Adipocyte (in vitro differentiated cells): Measurements from ENCODE around the gene MAP1LC3B.
A peak's percentile ranks its signal among the peaks of the same experiment; 100 is the strongest.

ENCODE experiments used
- DNase-seq: peaks from one replicate; pipeline ENCODE4 v3.0.0-alpha.2; 2015; ENCODE audit warnings: low read depth
- H3K27me3 ChIP-seq: replicated peaks from 2 replicates; pipeline ENCODE4 v1.7.0; 2013; ENCODE audit warnings: mild to moderate bottlenecking, low read length, moderate library complexity; ENCODE audit not compliant: control insufficient read depth, insufficient read depth
- H3K36me3 ChIP-seq: 2 replicates; pipeline ENCODE4 v1.7.0; 2013; ENCODE audit warnings: low read length, mild to moderate bottlenecking, moderate library complexity; ENCODE audit not compliant: control insufficient read depth, insufficient read depth, severe bottlenecking
- H3K4me1 ChIP-seq: 2 replicates; pipeline ENCODE4 v1.7.0; 2013; ENCODE audit warnings: mild to moderate bottlenecking, low read length, moderate library complexity; ENCODE audit not compliant: control insufficient read depth, insufficient read depth
- H3K4me3 ChIP-seq: 2 replicates; pipeline ENCODE4 v1.7.0; 2013; ENCODE audit warnings: mild to moderate bottlenecking, low read length, moderate library complexity
- H3K9ac ChIP-seq: 2 replicates; pipeline ENCODE4 v1.7.0; 2013; ENCODE audit warnings: mild to moderate bottlenecking, low read length, moderate library complexity
- H3K9me3 ChIP-seq: 2 replicates; pipeline ENCODE4 v1.7.0; 2013; ENCODE audit warnings: mild to moderate bottlenecking, low read length, moderate library complexity; ENCODE audit not compliant: control insufficient read depth

MAP1LC3B gene

GRCh38 chr16:87348616-87349157, 43.4 kb upstream of the MAP1LC3B start:
- H3K9ac ChIP-seq, result no peak overlapping the region
- no peaks in the 10 kb centered on the region for H3K9me3 ChIP-seq
- peaks cover 25% of the 10 kb centered on the region for H3K36me3 ChIP-seq
- H3K4me3 ChIP-seq, result no peak overlapping the region
- no peaks in the 10 kb centered on the region for H3K27me3 ChIP-seq
- DNase-seq, result no peak
- peaks cover 20% of the 10 kb centered on the region for H3K4me1 ChIP-seq

- H3K36me3 ChIP-seq, result peaks cover 27% of the 10 kb centered on the region
- no peaks in the 10 kb centered on the region for H3K27me3 ChIP-seq
- H3K9me3 ChIP-seq, result no peaks in the 10 kb centered on the region
- H3K4me3 ChIP-seq, result no peak overlapping the region
- peaks cover 17% of the 10 kb centered on the region for H3K4me1 ChIP-seq
- no peak for DNase-seq
- no peak overlapping the region for H3K9ac ChIP-seq
These were observed 42.1 kb upstream of the MAP1LC3B start for GRCh38 chr16:87350031-87350430.

GRCh38 chr16:87350681-87351319, 41.3 kb upstream of the MAP1LC3B start:
- H3K36me3 ChIP-seq, result peaks cover 27% of the 10 kb centered on the region
- no peaks in the 10 kb centered on the region for H3K9me3 ChIP-seq
- peak overlapping the region; percentile 60 for H3K4me3 ChIP-seq
- peak overlapping the region; percentile 12 for H3K9ac ChIP-seq
- H3K27me3 ChIP-seq, result no peaks in the 10 kb centered on the region
- peak; percentile 65 for DNase-seq
- H3K4me1 ChIP-seq, result peaks cover 17% of the 10 kb centered on the region

GRCh38 chr16:87351320-87351698, 40.8 kb upstream of the MAP1LC3B start:
- no peak for DNase-seq

GRCh38 chr16:87352818-87353217, 39.3 kb upstream of the MAP1LC3B start:
- H3K36me3 ChIP-seq, result peaks cover 33% of the 10 kb centered on the region
- H3K27me3 ChIP-seq, result no peaks in the 10 kb centered on the region
- no peak overlapping the region for H3K9ac ChIP-seq
- H3K9me3 ChIP-seq, result no peaks in the 10 kb centered on the region
- DNase-seq, result no peak
- H3K4me3 ChIP-seq, result no peak overlapping the region
- H3K4me1 ChIP-seq, result peaks cover 17% of the 10 kb centered on the region

More at GRCh38 chr16:87351320-87351698, 40.8 kb upstream of the MAP1LC3B start:
- H3K36me3 ChIP-seq, result peaks cover 29% of the 10 kb centered on the region
- peak overlapping the region; percentile 12 for H3K9ac ChIP-seq
- H3K27me3 ChIP-seq, result no peaks in the 10 kb centered on the region
- peak overlapping the region; percentile 60 for H3K4me3 ChIP-seq
- no peaks in the 10 kb centered on the region for H3K9me3 ChIP-seq
- H3K4me1 ChIP-seq, result peaks cover 17% of the 10 kb centered on the region

GRCh38 chr16:87353613-87354012, 38.5 kb upstream of the MAP1LC3B start:
- Histone ChIP-seq H3K9me3 (no peaks in the 10 kb centered on the region), H3K4me3 (no peak overlapping the region), H3K4me1 (peaks cover 17% of the 10 kb centered on the region), H3K27me3 (no peaks in the 10 kb centered on the region), H3K9ac (no peak overlapping the region), H3K36me3 (peaks cover 36% of the 10 kb centered on the region)
- no peak for DNase-seq

GRCh38 chr16:87356491-87356853, 35.7 kb upstream of the MAP1LC3B start:
- H3K27me3 ChIP-seq, result no peaks in the 10 kb centered on the region
- H3K4me1 ChIP-seq, result no peaks in the 10 kb centered on the region
- H3K9ac ChIP-seq, result no peak overlapping the region
- H3K4me3 ChIP-seq, result no peak overlapping the region
- H3K36me3 ChIP-seq, result peaks cover 55% of the 10 kb centered on the region
- DNase-seq, result no peak
- H3K9me3 ChIP-seq, result no peaks in the 10 kb centered on the region

- Histone ChIP-seq H3K27me3 (no peaks in the 10 kb centered on the region), H3K9ac (no peak overlapping the region), H3K4me1 (no peaks in the 10 kb centered on the region), H3K9me3 (no peaks in the 10 kb centered on the region), H3K4me3 (no peak overlapping the region), H3K36me3 (peaks cover 58% of the 10 kb centered on the region)
- no peak for DNase-seq
These were observed 33.9 kb upstream of the MAP1LC3B start for GRCh38 chr16:87358250-87358649.

- H3K36me3 ChIP-seq, result peaks cover 56% of the 10 kb centered on the region
These were observed 33.4 kb upstream of the MAP1LC3B start for GRCh38 chr16:87358696-87359095.

GRCh38 chr16:87359121-87359520, 33.0 kb upstream of the MAP1LC3B start:
- DNase-seq, result no peak
- H3K36me3 ChIP-seq, result peaks cover 53% of the 10 kb centered on the region
- H3K9me3 ChIP-seq, result no peaks in the 10 kb centered on the region
- peaks cover 3% of the 10 kb centered on the region for H3K4me1 ChIP-seq
- no peaks in the 10 kb centered on the region for H3K27me3 ChIP-seq
- no peak overlapping the region for H3K9ac ChIP-seq
- H3K4me3 ChIP-seq, result no peak overlapping the region

More at GRCh38 chr16:87358696-87359095, 33.4 kb upstream of the MAP1LC3B start:
- H3K4me3 ChIP-seq, result no peak overlapping the region
- no peaks in the 10 kb centered on the region for H3K9me3 ChIP-seq
- H3K9ac ChIP-seq, result no peak overlapping the region
- DNase-seq, result no peak
- H3K27me3 ChIP-seq, result no peaks in the 10 kb centered on the region
- no peaks in the 10 kb centered on the region for H3K4me1 ChIP-seq

GRCh38 chr16:87360862-87361610, 31.1 kb upstream of the MAP1LC3B start:
- peaks cover 5% of the 10 kb centered on the region for H3K4me1 ChIP-seq
- H3K9ac ChIP-seq, result no peak overlapping the region
- DNase-seq, result no peak
- no peaks in the 10 kb centered on the region for H3K27me3 ChIP-seq
- H3K9me3 ChIP-seq, result no peaks in the 10 kb centered on the region
- H3K36me3 ChIP-seq, result peaks cover 53% of the 10 kb centered on the region
- no peak overlapping the region for H3K4me3 ChIP-seq
